ENCODE measurements around the gene ZNRF3.
A peak's percentile ranks its signal among the peaks of the same experiment; 100 is the strongest.
"Not testable (repeated sequence)": the region's sequence is repeated elsewhere in the genome, so short reads cannot be mapped to it uniquely, and the experiment has no call there.

The ZNRF3 gene

GRCh38 chr22:28942333-28942732 lies 59.0 kb downstream of the ZNRF3 start:
- no peak for DNase-seq (ENCODE audit: low read depth in 2 of 2)
- no peak for TF ChIP-seq CTCF (IDR thresholded peaks at IDR 0.05; ENCODE audit: low read depth, low read length)
- no peak overlapping the region for H3K4me3 ChIP-seq (replicated peaks in 1 of 2; ENCODE audit: low read depth in 2 of 2, low read length in 2 of 2)

- DNase-seq (ENCODE audit: low read depth in 2 of 2) = no peak
- TF ChIP-seq CTCF (IDR thresholded peaks at IDR 0.05; ENCODE audit: low read depth, low read length) = no peak
- H3K4me3 ChIP-seq (replicated peaks in 1 of 2; ENCODE audit: low read depth in 2 of 2, low read length in 2 of 2) = no peak overlapping the region
These were observed 59.6 kb downstream of the ZNRF3 start for GRCh38 chr22:28942801-28943500.

GRCh38 chr22:28943501-28943879 lies 60.1 kb downstream of the ZNRF3 start:
- H3K4me3 ChIP-seq (replicated peaks in 1 of 2; ENCODE audit: low read depth in 2 of 2, low read length in 2 of 2) = no peak overlapping the region
- peak in 1 of 2 donors; percentile 10 for DNase-seq (ENCODE audit: low read depth in 2 of 2)
- no peak for TF ChIP-seq CTCF (IDR thresholded peaks at IDR 0.05; ENCODE audit: low read depth, low read length)

- H3K4me3 ChIP-seq (replicated peaks in 1 of 2; ENCODE audit: low read depth in 2 of 2, low read length in 2 of 2) = no peak overlapping the region
- no peak for DNase-seq (ENCODE audit: low read depth in 2 of 2)
- TF ChIP-seq CTCF (IDR thresholded peaks at IDR 0.05; ENCODE audit: low read depth, low read length) = no peak
These were observed 63.8 kb downstream of the ZNRF3 start for GRCh38 chr22:28947125-28947524.

GRCh38 chr22:28948424-28948823 lies 65.1 kb downstream of the ZNRF3 start:
- TF ChIP-seq CTCF (IDR thresholded peaks at IDR 0.05; ENCODE audit: low read depth, low read length) = no peak
- H3K4me3 ChIP-seq (replicated peaks in 1 of 2; ENCODE audit: low read depth in 2 of 2, low read length in 2 of 2) = no peak overlapping the region
- no peak for DNase-seq (ENCODE audit: low read depth in 2 of 2)

- not testable (repeated sequence) for H3K4me3 ChIP-seq (replicated peaks in 1 of 2; ENCODE audit: low read depth in 2 of 2, low read length in 2 of 2); DNase-seq (ENCODE audit: low read depth in 2 of 2)
These were observed 65.6 kb downstream of the ZNRF3 start for GRCh38 chr22:28948860-28949551.

GRCh38 chr22:28949788-28950187 lies 66.4 kb downstream of the ZNRF3 start:
- TF ChIP-seq CTCF (IDR thresholded peaks at IDR 0.05; ENCODE audit: low read depth, low read length) = no peak
- DNase-seq (ENCODE audit: low read depth in 2 of 2) = peak in 1 of 2 donors; percentile 49
- H3K4me3 ChIP-seq (replicated peaks in 1 of 2; ENCODE audit: low read depth in 2 of 2, low read length in 2 of 2) = no peak overlapping the region

All from cardiac fibroblast (primary cell).